ENCODE measurements around the gene IDUA. TPM values are rescaled to one million over a fixed set of nuclear protein-coding genes. Genes with fewer than 3 reads are reported as not detected.

IDUA gene
- total RNA-seq, 6 experiments from 2014 or later: 20.9 to 40.3 (median 23.3) TPM

DNA sequence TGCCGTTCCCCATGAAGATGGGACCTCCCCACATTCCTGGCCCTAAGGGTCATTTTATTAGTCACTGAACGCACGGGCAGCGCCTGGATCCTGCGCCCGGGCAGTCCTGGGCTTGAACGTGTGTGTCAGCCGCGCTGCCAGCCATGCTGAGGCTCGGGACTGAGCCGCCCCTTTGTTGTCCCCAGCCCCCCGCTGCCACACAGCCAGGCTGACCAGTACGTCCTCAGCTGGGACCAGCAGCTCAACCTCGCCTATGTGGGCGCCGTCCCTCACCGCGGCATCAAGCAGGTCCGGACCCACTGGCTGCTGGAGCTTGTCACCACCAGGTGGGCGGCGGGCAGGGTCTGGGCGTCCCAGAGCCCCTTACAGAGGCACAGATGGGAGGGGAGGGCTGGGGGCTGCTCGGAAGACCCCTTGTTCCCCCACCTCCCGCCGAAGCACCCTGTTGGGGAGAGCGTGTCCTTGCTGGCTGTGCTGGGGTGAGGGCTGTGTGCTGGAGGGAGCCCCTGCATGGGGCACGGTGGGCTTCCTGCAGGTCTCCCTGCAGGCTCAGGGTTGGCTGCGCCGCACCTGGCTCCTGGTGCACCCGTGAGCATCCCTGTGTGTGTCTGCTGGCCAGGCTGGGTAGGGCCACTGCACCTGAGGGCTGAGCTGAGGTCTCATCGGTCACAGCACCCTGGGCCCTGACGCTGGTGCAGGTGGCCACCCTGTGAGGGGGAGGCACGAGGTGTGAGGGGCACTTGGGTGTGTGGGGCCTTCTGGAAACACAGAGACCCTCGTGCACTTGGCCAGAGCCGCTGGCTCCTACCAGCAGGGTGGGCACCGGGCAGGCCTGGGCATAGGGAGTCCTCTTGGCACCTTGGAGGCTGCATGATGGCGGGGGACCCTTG is 1.0 kb downstream of the IDUA start:
- Mint-ChIP-seq H3K9me3 (no peaks in the 10 kb centered on the region), H3K4me1 (ENCODE audit: low read depth) (peaks cover 25% of the 10 kb centered on the region), H3K27me3 (ENCODE audit: insufficient read depth) (no peaks in the 10 kb centered on the region; the same call in 1 of the 2 replicates), H3K27ac (peak overlapping the region; percentile 86), H3K36me3 (ENCODE audit: low read depth) (no peaks in the 10 kb centered on the region), H3K4me3 (peak overlapping the region; percentile 92)
- TF ChIP-seq, protein P1, sequence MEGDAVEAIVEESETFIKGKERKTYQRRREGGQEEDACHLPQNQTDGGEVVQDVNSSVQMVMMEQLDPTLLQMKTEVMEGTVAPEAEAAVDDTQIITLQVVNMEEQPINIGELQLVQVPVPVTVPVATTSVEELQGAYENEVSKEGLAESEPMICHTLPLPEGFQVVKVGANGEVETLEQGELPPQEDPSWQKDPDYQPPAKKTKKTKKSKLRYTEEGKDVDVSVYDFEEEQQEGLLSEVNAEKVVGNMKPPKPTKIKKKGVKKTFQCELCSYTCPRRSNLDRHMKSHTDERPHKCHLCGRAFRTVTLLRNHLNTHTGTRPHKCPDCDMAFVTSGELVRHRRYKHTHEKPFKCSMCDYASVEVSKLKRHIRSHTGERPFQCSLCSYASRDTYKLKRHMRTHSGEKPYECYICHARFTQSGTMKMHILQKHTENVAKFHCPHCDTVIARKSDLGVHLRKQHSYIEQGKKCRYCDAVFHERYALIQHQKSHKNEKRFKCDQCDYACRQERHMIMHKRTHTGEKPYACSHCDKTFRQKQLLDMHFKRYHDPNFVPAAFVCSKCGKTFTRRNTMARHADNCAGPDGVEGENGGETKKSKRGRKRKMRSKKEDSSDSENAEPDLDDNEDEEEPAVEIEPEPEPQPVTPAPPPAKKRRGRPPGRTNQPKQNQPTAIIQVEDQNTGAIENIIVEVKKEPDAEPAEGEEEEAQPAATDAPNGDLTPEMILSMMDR (IDR thresholded peaks at IDR 0.05): no peak
- peak; percentile 81 for DNase-seq

DNA sequence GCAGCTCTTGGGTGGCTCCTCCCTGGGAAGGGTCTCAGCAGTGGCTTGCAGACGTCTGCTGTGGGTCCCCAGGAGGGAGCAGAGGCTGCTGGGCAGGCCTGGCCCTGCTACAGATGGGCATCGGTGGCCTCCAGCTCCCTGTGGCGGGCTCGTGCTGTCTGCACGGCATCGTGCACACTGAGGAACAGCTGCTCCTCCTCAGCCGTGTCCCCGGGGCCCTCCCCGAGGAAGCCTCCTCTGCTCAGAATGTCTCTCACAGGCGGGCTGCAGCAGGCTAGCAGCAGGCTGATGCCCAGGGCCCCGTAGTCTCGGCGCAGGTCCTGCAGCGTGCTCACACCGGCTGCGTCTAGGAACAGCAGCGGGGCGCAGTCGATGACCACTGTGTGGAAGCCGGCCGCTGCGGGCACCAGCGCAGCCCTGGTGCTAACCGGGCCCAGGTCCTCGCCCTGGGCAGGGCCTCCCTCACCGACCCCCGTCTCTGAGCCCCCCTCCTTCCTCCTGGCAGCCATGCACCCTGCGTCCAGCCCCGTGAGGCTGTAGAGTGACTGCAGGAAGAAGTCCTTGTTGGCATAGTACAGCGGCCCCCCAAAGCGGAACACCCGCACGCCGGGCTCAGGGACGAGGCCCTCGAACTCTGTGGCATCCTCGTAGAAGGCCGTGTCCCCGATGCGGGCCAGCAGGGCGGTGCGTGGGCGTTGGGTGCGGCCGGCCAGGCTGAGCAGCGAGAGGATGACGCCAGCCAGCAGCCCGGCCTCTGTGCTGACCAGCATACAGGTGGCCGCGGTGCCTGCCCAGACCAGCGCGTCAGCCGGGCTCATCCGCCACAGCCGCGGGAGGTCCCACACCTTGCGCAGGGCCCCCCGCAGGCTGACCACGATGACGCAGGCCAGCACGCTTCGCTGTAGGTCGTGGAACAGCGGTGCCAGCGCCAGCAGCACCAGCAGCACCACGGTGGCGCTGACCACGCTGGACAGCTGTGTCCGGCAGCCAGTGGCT is 2.2 kb downstream of the IDUA start:
- TF ChIP-seq, protein P1 (IDR thresholded peaks at IDR 0.05): no peak
- no peak for DNase-seq
- H3K36me3 Mint-ChIP-seq (ENCODE audit: low read depth): no peaks in the 10 kb centered on the region
- H3K9me3 Mint-ChIP-seq: no peaks in the 10 kb centered on the region
- peaks cover 25% of the 10 kb centered on the region for H3K4me1 Mint-ChIP-seq (ENCODE audit: low read depth)
- H3K27me3 Mint-ChIP-seq (ENCODE audit: insufficient read depth): no peaks in the 10 kb centered on the region; the same call in 1 of the 2 replicates
- H3K4me3 Mint-ChIP-seq: peak overlapping the region; percentile 92; the same call in 1 of the 2 replicates
- no peak overlapping the region for H3K27ac Mint-ChIP-seq

DNA sequence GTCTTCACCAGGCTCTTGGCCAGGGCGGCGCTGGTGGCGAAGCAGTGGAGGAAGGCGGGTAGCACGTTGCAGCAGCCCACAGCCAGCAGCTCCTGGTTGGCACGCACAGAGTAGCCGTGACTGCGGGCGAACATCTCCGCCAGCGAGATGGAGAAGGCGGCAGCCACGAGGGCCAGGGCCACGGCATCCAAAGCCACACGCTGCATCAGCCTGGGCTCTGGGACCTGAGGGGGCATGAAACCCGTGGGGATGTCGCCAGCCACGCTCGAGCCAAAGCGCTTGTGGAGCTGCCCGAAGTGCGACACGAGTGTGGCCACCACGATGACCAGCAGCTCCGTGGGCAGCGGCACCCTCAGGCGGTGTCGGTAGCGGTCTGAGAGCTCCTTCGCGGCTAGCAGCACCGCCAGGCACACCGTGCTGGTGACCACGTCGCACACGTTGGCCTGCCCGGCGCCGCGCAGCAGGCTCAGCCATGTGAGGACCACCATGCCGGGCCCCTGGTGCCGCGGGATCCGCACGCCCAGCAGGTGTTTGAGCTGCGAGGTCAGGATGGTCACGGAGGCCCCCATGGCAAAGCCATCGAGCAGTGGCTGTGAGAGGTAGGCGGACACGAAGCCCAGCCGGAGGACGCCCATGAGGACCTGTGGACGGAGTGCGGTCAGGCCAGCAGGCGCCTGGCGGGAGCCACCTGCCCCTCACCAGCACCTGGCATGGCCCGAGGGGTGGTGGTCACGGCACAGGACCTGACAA is 3.1 kb downstream of the IDUA start:
- no peak for DNase-seq
- TF ChIP-seq, protein P1 (IDR thresholded peaks at IDR 0.05): no peak
- peaks cover 23% of the 10 kb centered on the region for H3K4me1 Mint-ChIP-seq (ENCODE audit: low read depth)
- no peaks in the 10 kb centered on the region for H3K9me3 Mint-ChIP-seq
- no peaks in the 10 kb centered on the region for H3K36me3 Mint-ChIP-seq (ENCODE audit: low read depth)
- H3K4me3 Mint-ChIP-seq: no peak overlapping the region
- no peak overlapping the region for H3K27ac Mint-ChIP-seq
- H3K27me3 Mint-ChIP-seq (ENCODE audit: insufficient read depth): no peaks in the 10 kb centered on the region; the same call in 1 of the 2 replicates

DNA sequence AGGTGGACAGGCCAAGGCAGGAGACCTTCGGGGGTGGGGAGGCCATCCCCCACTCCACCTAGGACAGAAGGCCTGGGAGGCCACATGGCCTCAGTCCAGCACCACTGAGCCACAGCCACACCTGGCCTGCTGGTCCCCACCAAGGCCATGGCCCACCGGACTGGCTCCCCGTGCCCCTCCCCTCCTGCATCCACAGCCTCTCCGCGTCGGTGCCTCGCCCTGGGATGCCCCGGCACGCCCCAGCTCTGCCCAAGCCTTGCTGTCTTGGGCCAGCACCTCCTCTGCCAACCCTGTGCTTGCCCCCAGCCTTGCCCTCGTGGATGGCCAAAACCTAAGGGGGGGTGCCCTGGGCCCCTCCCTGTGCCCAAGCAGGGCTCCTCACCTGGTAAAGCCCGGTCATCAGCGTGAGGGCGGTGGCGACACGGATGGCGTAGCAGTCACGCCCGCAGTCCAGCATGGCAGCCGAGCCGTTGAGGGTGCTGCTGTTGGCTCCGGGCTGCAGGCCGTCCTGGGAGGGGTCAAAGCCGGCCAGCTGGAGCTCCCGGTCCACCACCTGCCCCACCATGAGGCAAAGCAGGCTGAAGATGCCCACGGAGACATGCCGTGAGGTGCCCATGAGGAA is 4.0 kb downstream of the IDUA start:
- H3K27me3 Mint-ChIP-seq (ENCODE audit: insufficient read depth): no peaks in the 10 kb centered on the region; the same call in 1 of the 2 replicates
- H3K4me3 Mint-ChIP-seq: no peak overlapping the region
- no peaks in the 10 kb centered on the region for H3K9me3 Mint-ChIP-seq
- DNase-seq: no peak
- H3K4me1 Mint-ChIP-seq (ENCODE audit: low read depth): peaks cover 13% of the 10 kb centered on the region
- no peak overlapping the region for H3K27ac Mint-ChIP-seq
- TF ChIP-seq, protein P1 (IDR thresholded peaks at IDR 0.05): no peak
- no peaks in the 10 kb centered on the region for H3K36me3 Mint-ChIP-seq (ENCODE audit: low read depth)

All from HFFc6 (cell line).